OCI-LY3 (cell line): ENCODE data around the gene CEP162.

ENCODE experiments used
- EZH2phosphoT487 ChIP-seq: fragments of 200-600 bp; shearing (Covaris generic); IDR thresholded peaks from 2 replicates; pipeline ENCODE4 v1.6.1; 2018; ENCODE audit warnings: antibody characterized with exemption, mixed run types, low read depth
- TF ChIP-seq, protein P1 (sequence below): fragments of 200-600, 300-600 bp; sonication (generic); IDR thresholded peaks from 2 replicates; pipeline ENCODE4 v1.5.1; 2014; ENCODE audit warnings: antibody characterized with exemption, low read length, low read depth

DNA sequence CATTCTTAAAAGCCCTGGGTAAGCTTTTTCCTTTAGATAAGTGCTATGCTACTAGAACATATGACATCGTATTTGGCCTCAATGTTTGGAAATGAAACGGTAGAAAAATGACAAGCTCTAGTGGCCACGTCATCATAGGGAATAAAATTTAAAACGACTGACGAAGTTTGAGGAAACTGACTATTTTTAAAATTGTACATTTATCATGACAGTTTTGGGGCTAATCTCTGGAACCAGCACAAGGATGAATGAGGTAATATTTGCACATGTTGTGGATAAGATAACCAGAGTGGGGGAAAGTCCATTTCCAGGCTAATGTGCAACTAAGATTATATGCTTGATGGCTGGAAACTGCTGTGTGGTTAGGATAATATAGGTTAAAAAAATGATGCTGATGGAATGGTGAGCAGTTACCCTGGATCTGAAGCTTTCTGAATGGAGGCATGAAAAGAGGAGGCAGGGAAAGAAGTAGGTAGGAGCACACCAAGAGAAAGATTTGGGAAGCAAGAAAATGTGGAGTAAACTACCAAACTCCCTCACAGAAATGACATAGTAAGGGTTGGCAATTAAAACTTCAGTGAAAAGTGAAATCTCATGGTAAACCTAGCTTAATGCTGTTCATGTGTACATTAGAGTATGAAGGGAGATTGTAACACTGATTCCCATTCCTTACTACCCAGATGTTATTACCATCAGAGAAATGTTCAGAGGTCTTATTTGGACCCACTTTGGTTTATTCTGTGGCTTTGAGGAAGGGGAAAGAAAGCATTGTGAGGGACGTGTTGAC lies 42.7 kb upstream of the CEP162 start:
- TF ChIP-seq, protein P1, sequence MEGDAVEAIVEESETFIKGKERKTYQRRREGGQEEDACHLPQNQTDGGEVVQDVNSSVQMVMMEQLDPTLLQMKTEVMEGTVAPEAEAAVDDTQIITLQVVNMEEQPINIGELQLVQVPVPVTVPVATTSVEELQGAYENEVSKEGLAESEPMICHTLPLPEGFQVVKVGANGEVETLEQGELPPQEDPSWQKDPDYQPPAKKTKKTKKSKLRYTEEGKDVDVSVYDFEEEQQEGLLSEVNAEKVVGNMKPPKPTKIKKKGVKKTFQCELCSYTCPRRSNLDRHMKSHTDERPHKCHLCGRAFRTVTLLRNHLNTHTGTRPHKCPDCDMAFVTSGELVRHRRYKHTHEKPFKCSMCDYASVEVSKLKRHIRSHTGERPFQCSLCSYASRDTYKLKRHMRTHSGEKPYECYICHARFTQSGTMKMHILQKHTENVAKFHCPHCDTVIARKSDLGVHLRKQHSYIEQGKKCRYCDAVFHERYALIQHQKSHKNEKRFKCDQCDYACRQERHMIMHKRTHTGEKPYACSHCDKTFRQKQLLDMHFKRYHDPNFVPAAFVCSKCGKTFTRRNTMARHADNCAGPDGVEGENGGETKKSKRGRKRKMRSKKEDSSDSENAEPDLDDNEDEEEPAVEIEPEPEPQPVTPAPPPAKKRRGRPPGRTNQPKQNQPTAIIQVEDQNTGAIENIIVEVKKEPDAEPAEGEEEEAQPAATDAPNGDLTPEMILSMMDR = no peak
- no peak for TF ChIP-seq EZH2phosphoT487
